Kidney (tissue), 14 donors: Measurements from ENCODE around the gene FAM53B. TPM values are rescaled to one million over a fixed set of nuclear protein-coding genes. Genes with fewer than 3 reads are reported as not detected.

Source experiments
- DNase-seq, 5 donors: peaks; one replicate each; pipeline ENCODE4 v3.0.0-alpha.2; 2013 to 2020
- FAIRE-seq: peaks from 2 replicates; lab custom pipeline; 2012; peaks lifted over from hg19 to GRCh38; lab: Jason Lieb, UNC
- H3K27ac ChIP-seq, 2 donors: one replicate each; pipeline ENCODE4 v1.7.0; 2013; ENCODE audit warnings: low read depth in 2 of 2, low read length in 2 of 2, inconsistent platforms in 1 of 2
- H3K27me3 ChIP-seq: one replicate; pipeline ENCODE4 v1.7.1; 2013; ENCODE audit warnings: low read length, inconsistent platforms; ENCODE audit not compliant: control insufficient read depth, insufficient read depth
- H3K36me3 ChIP-seq, 3 donors: one replicate each; pipeline versions ENCODE4 v1.7.0 to v1.7.1; 2013; ENCODE audit warnings: low read length in 3 of 3, control low read depth in 1 of 3, inconsistent platforms in 1 of 3; ENCODE audit not compliant: insufficient read depth in 3 of 3, control insufficient read depth in 2 of 3
- H3K4me1 ChIP-seq, 3 donors: one replicate each; pipeline versions ENCODE4 v1.7.0 to v1.7.1; 2013; ENCODE audit warnings: low read length in 3 of 3, inconsistent platforms in 1 of 3, low read depth in 1 of 3; ENCODE audit not compliant: control insufficient read depth in 2 of 3, insufficient read depth in 2 of 3
- H3K4me3 ChIP-seq, 3 donors: one replicate each; pipeline versions ENCODE4 v1.7.0 to v1.8.1; 2013; ENCODE audit warnings: low read length in 3 of 3, control low read depth in 1 of 3, inconsistent platforms in 1 of 3
- H3K9ac ChIP-seq, 3 donors: one replicate each; pipeline versions ENCODE4 v1.7.0 to v1.7.1; 2013; ENCODE audit warnings: low read length in 3 of 3, control low read depth in 1 of 3, inconsistent platforms in 1 of 3
- H3K9me3 ChIP-seq, 3 donors: one replicate each; pipeline versions ENCODE4 v1.7.0 to v1.7.1; 2013; ENCODE audit warnings: low read length in 3 of 3, control low read depth in 1 of 3, inconsistent platforms in 1 of 3; ENCODE audit not compliant: control insufficient read depth in 2 of 3, insufficient read depth in 1 of 3
- intact Hi-C: fragments of 100-400 bp; cut with DNase I; formaldehyde crosslinking; loops from one replicate; pipeline ENCODE4 v1.11.1; 2022
- polyA plus RNA-seq: library from polyadenylated mRNA; stranded (reverse); fragments of 350-450 nt; fragmentation: Illumina TruSeq; extraction: RNeasy Lipid Tissue Mini Kit (QIAGEN cat#74804); gene quantifications from one replicate; pipeline ENCODE4 v1.2.3, GENCODE V29; 2014; ENCODE audit warnings: low read depth, low replicate concordance; ENCODE audit not compliant: insufficient read depth
- total RNA-seq: library from RNA; stranded (reverse); fragmentation: NEBNext Ultra II Directional; extraction: Animal tissue kit (Norgen Biotek cat#: 25700); gene quantifications from one replicate; pipeline ENCODE4 v1.2.1, GENCODE V29; 2021
- TF ChIP-seq, protein P1 (sequence below): IDR thresholded peaks from 3 replicates; pipeline ENCODE4 v1.5.1; 2012; ENCODE audit warnings: mild to moderate bottlenecking, moderate library complexity, borderline replicate concordance; ENCODE audit not compliant: insufficient read depth; ENCODE audit errors: extremely low read depth
- donor health status: control.
- donor health status: control.
- donor health status: control.
- donor health status: control.
- donor health status: control.
- donor health status: DM: yes; HTN: yes; CAD: no.
- donor health status: Normal renal cell carcinoma (clear cell type).

Gene FAM53B
- total and polyA plus RNA-seq, 2 donors from 2014 or later, result 11.8 to 30.0 TPM

DNA sequence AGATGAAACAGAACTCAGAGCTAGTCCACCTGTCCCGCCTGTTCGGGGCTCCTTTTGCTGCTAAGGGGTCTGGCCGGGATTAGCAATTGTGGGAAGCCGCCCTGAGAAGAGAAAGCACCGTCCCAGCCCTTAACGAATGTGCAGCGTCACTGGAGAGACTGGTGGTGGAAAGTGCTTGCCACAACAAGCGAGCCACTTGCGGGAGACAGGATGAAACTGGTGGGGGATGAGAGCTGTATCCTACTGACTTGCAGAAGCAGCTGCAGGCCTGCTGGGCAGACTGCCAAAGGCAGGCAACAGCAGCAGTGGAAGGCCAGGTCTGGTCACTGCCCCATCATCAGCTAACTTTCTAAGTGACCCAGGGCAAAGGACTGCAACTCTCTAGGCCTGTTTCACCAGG, 95.4 kb downstream of the FAM53B start:
- peak in 4 of 5 donors; percentile 24 to 90 (median 56) for DNase-seq
- H3K9me3 ChIP-seq, result no peaks in the 10 kb centered on the region
- TF ChIP-seq, protein P1, sequence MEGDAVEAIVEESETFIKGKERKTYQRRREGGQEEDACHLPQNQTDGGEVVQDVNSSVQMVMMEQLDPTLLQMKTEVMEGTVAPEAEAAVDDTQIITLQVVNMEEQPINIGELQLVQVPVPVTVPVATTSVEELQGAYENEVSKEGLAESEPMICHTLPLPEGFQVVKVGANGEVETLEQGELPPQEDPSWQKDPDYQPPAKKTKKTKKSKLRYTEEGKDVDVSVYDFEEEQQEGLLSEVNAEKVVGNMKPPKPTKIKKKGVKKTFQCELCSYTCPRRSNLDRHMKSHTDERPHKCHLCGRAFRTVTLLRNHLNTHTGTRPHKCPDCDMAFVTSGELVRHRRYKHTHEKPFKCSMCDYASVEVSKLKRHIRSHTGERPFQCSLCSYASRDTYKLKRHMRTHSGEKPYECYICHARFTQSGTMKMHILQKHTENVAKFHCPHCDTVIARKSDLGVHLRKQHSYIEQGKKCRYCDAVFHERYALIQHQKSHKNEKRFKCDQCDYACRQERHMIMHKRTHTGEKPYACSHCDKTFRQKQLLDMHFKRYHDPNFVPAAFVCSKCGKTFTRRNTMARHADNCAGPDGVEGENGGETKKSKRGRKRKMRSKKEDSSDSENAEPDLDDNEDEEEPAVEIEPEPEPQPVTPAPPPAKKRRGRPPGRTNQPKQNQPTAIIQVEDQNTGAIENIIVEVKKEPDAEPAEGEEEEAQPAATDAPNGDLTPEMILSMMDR, result no peak
- intact Hi-C loops, result no loop called here
- H3K36me3 ChIP-seq, result peaks cover 0 to 5% (median 2%) of the 10 kb centered on the region in 3 donors
- H3K9ac ChIP-seq, result no peak overlapping the region
- peaks cover 0 to 61% (median 35%) of the 10 kb centered on the region in 3 donors for H3K4me1 ChIP-seq
- H3K27ac ChIP-seq, result peak overlapping the region in 1 of 2 donors; percentile 57
- H3K4me3 ChIP-seq, result no peak overlapping the region
- FAIRE-seq, result no peak
- no peaks in the 10 kb centered on the region for H3K27me3 ChIP-seq

DNA sequence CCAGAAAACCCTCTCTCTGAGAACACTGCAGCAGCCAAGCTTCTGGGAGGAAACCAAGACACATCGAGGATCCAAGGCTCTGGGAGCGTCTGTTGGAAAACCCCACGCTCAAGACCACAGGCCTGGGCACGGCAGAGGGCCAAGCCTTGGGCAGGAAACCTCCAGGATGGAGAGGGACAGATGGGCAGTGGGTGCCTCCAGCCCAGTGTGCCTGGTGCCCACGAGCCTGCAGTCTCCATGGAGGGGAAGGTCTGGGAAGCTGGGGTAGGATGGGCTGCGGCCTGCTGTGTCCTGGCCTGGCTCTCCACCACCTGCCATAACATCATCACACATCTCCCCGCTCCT, 96.1 kb downstream of the FAM53B start:
- DNase-seq (peak in 1 of 5 donors; percentile 64), FAIRE-seq (no peak)
- H3K4me1 ChIP-seq, result peaks cover 0 to 56% (median 31%) of the 10 kb centered on the region in 3 donors
- H3K9me3 ChIP-seq, result no peaks in the 10 kb centered on the region
- H3K9ac ChIP-seq, result no peak overlapping the region
- intact Hi-C loops, result no loop called here
- peak overlapping the region; percentile 57 to 67 for H3K27ac ChIP-seq
- H3K27me3 ChIP-seq, result no peaks in the 10 kb centered on the region
- TF ChIP-seq, protein P1, result no peak
- peaks cover 0 to 5% (median 2%) of the 10 kb centered on the region in 3 donors for H3K36me3 ChIP-seq
- no peak overlapping the region for H3K4me3 ChIP-seq

DNA sequence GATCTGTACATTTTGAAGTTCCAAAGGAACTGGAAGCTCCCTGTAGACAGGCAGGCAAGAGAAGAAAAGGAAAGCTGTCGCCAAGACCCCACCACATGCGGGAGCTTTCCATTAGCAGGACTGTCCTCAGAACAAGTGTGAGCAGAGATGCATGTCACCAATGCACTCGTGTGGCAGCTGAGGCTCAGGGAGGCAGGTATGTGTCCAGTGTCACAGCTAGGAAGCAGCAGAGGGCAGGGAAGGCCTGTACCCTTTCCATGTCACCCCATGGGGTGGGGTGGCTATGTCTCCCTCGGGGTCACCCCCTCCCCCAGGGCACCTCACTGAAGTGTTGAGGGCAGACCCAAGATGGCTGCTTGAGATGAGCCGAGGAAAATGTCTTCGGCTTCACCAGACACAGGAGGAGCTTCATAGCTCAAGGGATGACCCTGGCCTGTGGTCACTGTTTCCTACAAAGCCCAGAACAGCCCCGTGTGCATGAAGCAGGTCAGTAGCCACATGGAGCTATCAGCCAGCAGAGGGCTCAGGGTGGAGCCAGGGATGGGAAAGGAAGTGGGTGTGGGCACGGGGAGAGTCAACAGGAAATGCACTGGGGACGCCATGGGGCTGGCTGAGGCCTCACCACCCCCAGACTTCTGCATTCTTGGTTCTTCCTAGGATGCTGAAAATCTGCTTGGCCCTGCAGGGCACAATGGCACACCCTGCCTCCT, 96.6 kb downstream of the FAM53B start:
- DNase-seq (peak in 1 of 5 donors; percentile 85), FAIRE-seq (no peak)
- Histone ChIP-seq H3K27ac (peak overlapping the region; percentile 67 to 88), H3K4me1 (peaks cover 0 to 52% (median 31%) of the 10 kb centered on the region in 3 donors), H3K4me3 (no peak overlapping the region), H3K36me3 (peaks cover 2 to 5% (median 4%) of the 10 kb centered on the region in 3 donors), H3K27me3 (no peaks in the 10 kb centered on the region), H3K9me3 (no peaks in the 10 kb centered on the region), H3K9ac (no peak overlapping the region)
- TF ChIP-seq, protein P1, result no peak
- intact Hi-C loops, result no loop called here
